Smooth muscle cell (in vitro differentiated cells): ENCODE results near the gene CSTF1. TPM values are rescaled to one million over a fixed set of nuclear protein-coding genes. Genes with fewer than 3 reads are reported as not detected.

Experiments used
- DNase-seq: peaks from one replicate; lab custom pipeline; 2025; ENCODE audit not compliant: unreplicated experiment; lab: John Stamatoyannopoulos, UW
- H2AFZ ChIP-seq: fragments of 200-600 bp; sonication (generic); 2 replicates; pipeline ENCODE4 v1.6.0; 2016; ENCODE audit warnings: antibody characterized with exemption, low read depth, mild to moderate bottlenecking
- H3F3A ChIP-seq: fragments of 200-600 bp; sonication (generic); 2 replicates; pipeline ENCODE4 v1.6.0; 2017; ENCODE audit warnings: antibody characterized with exemption, low read depth
- H3K27ac ChIP-seq: fragments of 200-600 bp; sonication (generic); 2 replicates; pipeline ENCODE4 v1.5.1; 2016; ENCODE audit warnings: low read depth, mild to moderate bottlenecking
- H3K27me3 ChIP-seq: fragments of 200-600 bp; sonication (generic); 2 replicates; pipeline ENCODE4 v1.6.1; 2016; ENCODE audit warnings: low read depth, mild to moderate bottlenecking
- H3K36me3 ChIP-seq: fragments of 200-600 bp; sonication (generic); 2 replicates; pipeline ENCODE4 v1.5.1; 2016; ENCODE audit warnings: low read depth
- H3K4me1 ChIP-seq: fragments of 200-600 bp; sonication (generic); 2 replicates; pipeline ENCODE4 v1.5.1; 2016; ENCODE audit warnings: low read depth
- H3K4me2 ChIP-seq: fragments of 200-600 bp; sonication (generic); 2 replicates; pipeline ENCODE4 v1.6.0; 2016; ENCODE audit warnings: mild to moderate bottlenecking
- H3K4me3 ChIP-seq: fragments of 200-600 bp; sonication (generic); 2 replicates; pipeline ENCODE4 v1.5.1; 2016; ENCODE audit warnings: mild to moderate bottlenecking
- H3K79me2 ChIP-seq: fragments of 200-600 bp; sonication (generic); 2 replicates; pipeline ENCODE4 v1.6.0; 2016; ENCODE audit warnings: low read depth, mild to moderate bottlenecking
- H3K9ac ChIP-seq: fragments of 200-600 bp; sonication (generic); 2 replicates; pipeline ENCODE4 v1.6.0; 2016; ENCODE audit warnings: low read depth
- H3K9me3 ChIP-seq: fragments of 200-600 bp; sonication (generic); replicated peaks from 2 replicates; pipeline ENCODE4 v1.5.1; 2016; ENCODE audit warnings: low read depth
- H4K20me1 ChIP-seq: fragments of 200-600 bp; sonication (generic); 2 replicates; pipeline ENCODE4 v1.6.0; 2016; ENCODE audit warnings: low read depth
- WGBS: methylation state at CpG from one replicate; pipeline ENCODE4 v1.1.7; 2016; ENCODE audit warnings: low lambda C conversion rate; 5-methylcytosine and 5-hydroxymethylcytosine counted together
- polyA plus RNA-seq: library from polyadenylated mRNA; unstranded; fragments of >200 nt; fragmentation: Nextera tagmentation; extraction: Ambion mirVana; gene quantifications from 2 replicates; pipeline ENCODE4 v1.2.1, GENCODE V29; 2016
- total RNA-seq: library from RNA; depleted of rRNA; stranded (reverse); fragments of >200 nt; gene quantifications from 2 replicates; pipeline ENCODE4 v1.2.3, GENCODE V29; 2014
- TF ChIP-seq, protein P1 (sequence below): fragments of 200-600 bp; sonication (generic); IDR thresholded peaks from 2 replicates; pipeline ENCODE4 v1.5.1; 2017; ENCODE audit warnings: borderline replicate concordance, mild to moderate bottlenecking, antibody characterized with exemption; ENCODE audit not compliant: insufficient read depth, poor library complexity, severe bottlenecking

CSTF1 gene
- total and polyA plus RNA-seq, 2 experiments from 2014 or later: 27.8 to 38.5 TPM

DNA sequence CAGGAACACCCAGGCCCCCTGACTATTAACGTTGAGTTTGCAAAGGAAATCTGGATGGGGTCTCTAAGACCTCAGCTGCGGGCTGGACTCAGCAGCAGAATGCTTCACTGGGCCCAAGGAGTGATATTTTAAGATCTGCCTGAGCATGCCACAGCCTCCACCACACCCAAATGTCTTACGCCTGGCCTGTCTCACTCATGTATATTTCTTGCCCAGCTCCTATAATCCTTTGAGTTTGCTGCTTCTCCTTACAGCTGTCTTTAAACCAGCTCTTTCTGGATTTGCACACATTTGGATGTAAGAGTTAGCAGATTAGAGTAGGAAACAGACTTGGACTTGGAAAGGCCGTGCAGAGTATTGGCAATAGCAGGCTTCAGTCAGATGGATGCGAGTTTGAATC lies 36.0 kb downstream of the CSTF1 start:
- H3K36me3 ChIP-seq: no peaks in the 10 kb centered on the region
- no peaks in the 10 kb centered on the region for H3K79me2 ChIP-seq
- no peaks in the 10 kb centered on the region for H3K27me3 ChIP-seq
- H3K9me3 ChIP-seq: no peaks in the 10 kb centered on the region
- WGBS: 76% methylated on average over 5 of the region's 5 CpGs
- H3K27ac ChIP-seq: no peak overlapping the region
- no peak overlapping the region for H2AFZ ChIP-seq
- no peaks in the 10 kb centered on the region for H3F3A ChIP-seq
- no peak overlapping the region for H3K4me3 ChIP-seq
- H3K9ac ChIP-seq: no peak overlapping the region
- TF ChIP-seq, protein P1, sequence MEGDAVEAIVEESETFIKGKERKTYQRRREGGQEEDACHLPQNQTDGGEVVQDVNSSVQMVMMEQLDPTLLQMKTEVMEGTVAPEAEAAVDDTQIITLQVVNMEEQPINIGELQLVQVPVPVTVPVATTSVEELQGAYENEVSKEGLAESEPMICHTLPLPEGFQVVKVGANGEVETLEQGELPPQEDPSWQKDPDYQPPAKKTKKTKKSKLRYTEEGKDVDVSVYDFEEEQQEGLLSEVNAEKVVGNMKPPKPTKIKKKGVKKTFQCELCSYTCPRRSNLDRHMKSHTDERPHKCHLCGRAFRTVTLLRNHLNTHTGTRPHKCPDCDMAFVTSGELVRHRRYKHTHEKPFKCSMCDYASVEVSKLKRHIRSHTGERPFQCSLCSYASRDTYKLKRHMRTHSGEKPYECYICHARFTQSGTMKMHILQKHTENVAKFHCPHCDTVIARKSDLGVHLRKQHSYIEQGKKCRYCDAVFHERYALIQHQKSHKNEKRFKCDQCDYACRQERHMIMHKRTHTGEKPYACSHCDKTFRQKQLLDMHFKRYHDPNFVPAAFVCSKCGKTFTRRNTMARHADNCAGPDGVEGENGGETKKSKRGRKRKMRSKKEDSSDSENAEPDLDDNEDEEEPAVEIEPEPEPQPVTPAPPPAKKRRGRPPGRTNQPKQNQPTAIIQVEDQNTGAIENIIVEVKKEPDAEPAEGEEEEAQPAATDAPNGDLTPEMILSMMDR: no peak
- no peak overlapping the region for H3K4me2 ChIP-seq
- H4K20me1 ChIP-seq: no peaks in the 10 kb centered on the region
- no peak for DNase-seq
- H3K4me1 ChIP-seq: no peaks in the 10 kb centered on the region

DNA sequence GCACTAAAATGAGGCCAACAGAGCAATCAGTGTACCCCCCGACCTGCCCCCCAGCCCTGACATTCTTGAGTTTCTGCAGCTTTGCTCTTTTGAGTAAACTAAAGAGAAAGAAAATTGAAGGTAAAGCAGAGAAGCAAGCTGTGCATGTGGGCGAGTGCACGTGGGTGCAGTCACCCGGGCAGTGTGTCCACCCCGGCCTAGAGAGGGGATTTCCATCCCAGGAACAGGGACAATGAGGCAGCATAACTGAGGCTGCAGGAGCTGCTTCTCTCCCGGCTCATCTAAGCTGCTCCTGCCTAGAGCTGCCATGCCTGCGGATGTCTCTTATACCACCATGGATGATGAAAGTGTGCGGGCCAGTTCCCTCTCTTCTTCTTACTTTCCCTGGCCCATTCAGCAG lies 36.4 kb downstream of the CSTF1 start:
- no peak overlapping the region for H3K9ac ChIP-seq
- H3K9me3 ChIP-seq: no peaks in the 10 kb centered on the region
- H3F3A ChIP-seq: no peaks in the 10 kb centered on the region
- H3K36me3 ChIP-seq: no peaks in the 10 kb centered on the region
- no peak overlapping the region for H3K27ac ChIP-seq
- WGBS: 84% methylated on average over 8 of the region's 8 CpGs
- TF ChIP-seq, protein P1: no peak
- no peaks in the 10 kb centered on the region for H3K79me2 ChIP-seq
- H3K4me1 ChIP-seq: no peaks in the 10 kb centered on the region
- no peaks in the 10 kb centered on the region for H3K27me3 ChIP-seq
- H4K20me1 ChIP-seq: no peaks in the 10 kb centered on the region
- no peak overlapping the region for H2AFZ ChIP-seq
- DNase-seq: no peak
- no peak overlapping the region for H3K4me3 ChIP-seq
- H3K4me2 ChIP-seq: peak overlapping the region; percentile 36

DNA sequence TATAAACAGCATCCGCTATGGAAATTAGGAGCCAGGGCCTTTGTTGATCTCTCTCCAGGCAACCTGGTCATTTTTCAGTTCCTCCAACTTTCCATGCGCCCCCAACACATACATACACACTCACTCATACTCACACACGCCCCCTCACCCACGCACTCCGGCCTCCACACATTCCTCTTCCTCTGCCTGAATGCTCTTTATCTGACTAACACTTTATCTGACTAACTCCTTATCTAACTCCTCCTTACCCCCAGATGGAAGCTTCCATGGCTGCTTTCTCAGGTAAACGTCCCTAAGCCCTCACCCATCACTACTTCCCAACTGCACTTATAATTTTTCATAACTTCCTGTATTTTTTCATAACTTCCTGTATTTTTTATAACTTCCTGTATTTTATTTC lies 37.1 kb downstream of the CSTF1 start:
- Histone ChIP-seq H3K4me3 (no peak overlapping the region), H3K27me3 (no peaks in the 10 kb centered on the region), H2AFZ (no peak overlapping the region), H3F3A (no peaks in the 10 kb centered on the region), H3K9ac (no peak overlapping the region), H3K4me1 (no peaks in the 10 kb centered on the region), H3K79me2 (no peaks in the 10 kb centered on the region), H4K20me1 (no peaks in the 10 kb centered on the region), H3K36me3 (no peaks in the 10 kb centered on the region), H3K4me2 (peak overlapping the region; percentile 36), H3K9me3 (no peaks in the 10 kb centered on the region), H3K27ac (no peak overlapping the region)
- no peak for DNase-seq
- 47% methylated on average over 6 of the region's 6 CpGs for WGBS
- TF ChIP-seq, protein P1: no peak

DNA sequence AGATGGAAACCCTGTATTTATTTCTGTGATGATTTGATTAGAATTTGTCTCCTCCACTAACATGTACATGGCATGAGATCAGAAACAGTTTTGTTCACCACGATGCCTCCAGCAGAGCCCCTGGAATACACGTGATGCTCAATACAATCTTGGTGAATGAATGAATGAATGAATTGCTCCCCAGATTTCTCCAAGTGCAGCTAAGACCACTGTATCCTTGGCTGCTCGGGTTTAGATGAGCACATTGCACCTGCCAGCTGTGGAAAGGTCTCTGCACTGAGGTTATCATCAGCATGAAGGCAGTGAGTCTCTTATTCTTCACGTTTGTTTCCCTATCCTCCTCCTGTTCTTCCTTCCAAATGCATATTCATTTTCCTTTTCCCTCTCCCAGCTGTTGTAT lies 37.5 kb downstream of the CSTF1 start:
- Histone ChIP-seq H3K9me3 (no peaks in the 10 kb centered on the region), H3F3A (no peaks in the 10 kb centered on the region), H3K4me2 (no peak overlapping the region), H3K4me3 (no peak overlapping the region), H3K9ac (no peak overlapping the region), H2AFZ (no peak overlapping the region), H3K27ac (no peak overlapping the region), H3K36me3 (no peaks in the 10 kb centered on the region), H3K27me3 (no peaks in the 10 kb centered on the region), H3K4me1 (no peaks in the 10 kb centered on the region), H4K20me1 (no peaks in the 10 kb centered on the region), H3K79me2 (no peaks in the 10 kb centered on the region)
- WGBS: 74% methylated on average over 4 of the region's 4 CpGs
- DNase-seq: no peak
- TF ChIP-seq, protein P1: no peak
